Adrenal gland (tissue), 12 donors: ENCODE results near the gene MALRD1. TPM values are rescaled to one million over a fixed set of nuclear protein-coding genes. Genes with fewer than 3 reads are reported as not detected.
"Not testable (repeated sequence)": the region's sequence is repeated elsewhere in the genome, so short reads cannot be mapped to it uniquely, and the experiment has no call there.

Experiments
- DNase-seq, 7 donors: peaks; one replicate each; pipeline ENCODE4 v3.0.0-alpha.2; 2019 to 2020
- H3K27ac ChIP-seq, 5 donors: fragments of 200-600 bp; sonication (generic) in 4 of 5; 1 replicate in 3 of 5; 2 replicates in 2 of 5; pipeline versions ENCODE4 v1.5.1 to v1.8.0; 2016 to 2020; ENCODE audit warnings: mild to moderate bottlenecking in 1 of 5
- H3K27me3 ChIP-seq: fragments of 200-600 bp; 2 replicates; pipeline ENCODE4 v1.8.0; 2021
- H3K36me3 ChIP-seq, 2 donors: fragments of 200-600 bp; replicated peaks in 1 of 2; 1 replicate in 1 of 2; 2 replicates in 1 of 2; pipeline versions ENCODE4 v1.5.1 to v1.8.0; 2018 to 2022
- H3K4me1 ChIP-seq, 2 donors: fragments of 200-600 bp; replicated peaks in 1 of 2; 1 replicate in 1 of 2; 2 replicates in 1 of 2; pipeline versions ENCODE4 v1.5.1 to v1.8.0; 2018 to 2021
- H3K4me3 ChIP-seq, 4 donors: fragments of 200-600 bp; sonication (generic) in 3 of 4; one replicate each; pipeline ENCODE4 v1.5.1; 2016 to 2018
- H3K9me3 ChIP-seq, 3 donors: fragments of 200-600 bp; sonication (generic) in 1 of 3; replicated peaks in 1 of 3; 1 replicate in 2 of 3; 2 replicates in 1 of 3; pipeline versions ENCODE4 v1.5.1 to v1.8.0; 2016 to 2021
- POLR2A ChIP-seq, 2 donors: fragments of 450-650 bp; IDR thresholded peaks; one replicate each; pipeline ENCODE4 v1.6.1; 2017; ENCODE audit warnings: antibody characterized with exemption in 2 of 2, mild to moderate bottlenecking in 2 of 2, moderate library complexity in 1 of 2
- WGBS, 4 donors: extraction: QIAGEN DNeasy Blood & Tissue Kit in 2 of 4; methylation state at CpG; one replicate each; pipeline versions ENCODE4 v1.1.5 to v1.1.7; 2013 to 2017; 5-methylcytosine and 5-hydroxymethylcytosine counted together
- intact Hi-C, 2 donors: fragments of 100-400 bp; cut with DNase I; formaldehyde crosslinking; loops; one replicate each; pipeline versions ENCODE4 v1.14.1 to v1.15.0; 2022 to 2023
- polyA plus RNA-seq, 3 donors: library from polyadenylated mRNA; stranded (reverse); fragments of 200-250 nt in 2 of 3; fragments of 350-450 nt in 1 of 3; fragmentation: Illumina TruSeq in 1 of 3; extraction: RNeasy Lipid Tissue Mini Kit (QIAGEN cat#74804) in 1 of 3; gene quantifications; one replicate each; pipeline ENCODE4 v1.2.3, GENCODE V29; 2013 to 2014
- total RNA-seq, 9 donors: library from RNA; depleted of rRNA in 4 of 9; stranded (reverse); fragments of >200 nt in 4 of 9; fragments of 120-200 nt in 1 of 9; fragmentation: NEBNext Ultra II Directional in 1 of 9; extraction: Animal tissue kit (Norgen Biotek cat#: 25700) in 1 of 9; gene quantifications; one replicate each; pipeline versions ENCODE4 v1.1.0 to v1.2.4, GENCODE V29; 2013 to 2023
- TF ChIP-seq, protein P1 (sequence below), 6 experiments: fragments of 450-650 bp in 4 of 6; fragments of 200-600 bp in 2 of 6; sonication (generic) in 1 of 6; IDR thresholded peaks; 1 replicate in 5 of 6; 2 replicates in 1 of 6; pipeline versions ENCODE4 v1.5.1 to v1.8.0; 2016 to 2021; ENCODE audit warnings: antibody characterized with exemption in 6 of 6, mild to moderate bottlenecking in 2 of 6, moderate library complexity in 1 of 6
- donor health status: healthy with polysubstance abuse.
- donor health status: Bipolar disorder and iron deficiency.
- donor health status: DM: yes; HTN: yes; CAD: no.
- donor health status: DM: no; HTN: no; CAD: no.
- donor health status: DM: no; HTN: no; CAD: no.
- donor health status: DM: yes; HTN: yes; CAD: no.

Gene MALRD1
- total and polyA plus RNA-seq, 12 donors = 0.48 to 6.2 (median 1.9) TPM

DNA sequence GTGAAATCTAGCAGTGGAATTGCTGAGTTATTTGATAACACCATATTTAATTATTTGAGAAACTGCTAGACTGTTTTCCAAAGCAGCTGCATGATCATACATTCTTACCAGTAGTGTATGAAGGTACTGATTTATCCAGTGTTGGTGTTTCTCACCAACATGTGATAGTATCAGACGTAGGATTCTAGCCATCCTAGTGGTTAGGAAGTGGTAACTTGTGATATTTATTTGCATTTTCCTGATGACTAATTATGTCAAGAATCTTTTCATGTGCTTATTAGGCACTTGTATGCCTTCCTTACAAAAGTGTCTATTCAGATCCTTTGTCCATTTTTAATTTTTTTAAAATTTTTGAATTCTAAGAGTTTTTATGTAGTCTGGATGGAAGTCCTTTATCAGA is 713.4 kb downstream of the MALRD1 start:
- Histone ChIP-seq H3K27me3 (no peaks in the 10 kb centered on the region), H3K27ac (no peak overlapping the region), H3K36me3 (no peaks in the 10 kb centered on the region), H3K9me3 (peaks cover 0 to 8% (median 0%) of the 10 kb centered on the region in 3 donors), H3K4me1 (peaks cover 0 to 14% of the 10 kb centered on the region in 2 donors), H3K4me3 (no peak overlapping the region)
- TF ChIP-seq POLR2A (IDR thresholded peaks at IDR 0.05) = no peak
- TF ChIP-seq, protein P1, sequence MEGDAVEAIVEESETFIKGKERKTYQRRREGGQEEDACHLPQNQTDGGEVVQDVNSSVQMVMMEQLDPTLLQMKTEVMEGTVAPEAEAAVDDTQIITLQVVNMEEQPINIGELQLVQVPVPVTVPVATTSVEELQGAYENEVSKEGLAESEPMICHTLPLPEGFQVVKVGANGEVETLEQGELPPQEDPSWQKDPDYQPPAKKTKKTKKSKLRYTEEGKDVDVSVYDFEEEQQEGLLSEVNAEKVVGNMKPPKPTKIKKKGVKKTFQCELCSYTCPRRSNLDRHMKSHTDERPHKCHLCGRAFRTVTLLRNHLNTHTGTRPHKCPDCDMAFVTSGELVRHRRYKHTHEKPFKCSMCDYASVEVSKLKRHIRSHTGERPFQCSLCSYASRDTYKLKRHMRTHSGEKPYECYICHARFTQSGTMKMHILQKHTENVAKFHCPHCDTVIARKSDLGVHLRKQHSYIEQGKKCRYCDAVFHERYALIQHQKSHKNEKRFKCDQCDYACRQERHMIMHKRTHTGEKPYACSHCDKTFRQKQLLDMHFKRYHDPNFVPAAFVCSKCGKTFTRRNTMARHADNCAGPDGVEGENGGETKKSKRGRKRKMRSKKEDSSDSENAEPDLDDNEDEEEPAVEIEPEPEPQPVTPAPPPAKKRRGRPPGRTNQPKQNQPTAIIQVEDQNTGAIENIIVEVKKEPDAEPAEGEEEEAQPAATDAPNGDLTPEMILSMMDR (IDR thresholded peaks at IDR 0.05) = no peak
- WGBS, 4 donors = 38 to 61% (median 43%) methylated on average over 1 of the region's 1 CpG
- intact Hi-C loops = no loop called here
- DNase-seq = no peak

DNA sequence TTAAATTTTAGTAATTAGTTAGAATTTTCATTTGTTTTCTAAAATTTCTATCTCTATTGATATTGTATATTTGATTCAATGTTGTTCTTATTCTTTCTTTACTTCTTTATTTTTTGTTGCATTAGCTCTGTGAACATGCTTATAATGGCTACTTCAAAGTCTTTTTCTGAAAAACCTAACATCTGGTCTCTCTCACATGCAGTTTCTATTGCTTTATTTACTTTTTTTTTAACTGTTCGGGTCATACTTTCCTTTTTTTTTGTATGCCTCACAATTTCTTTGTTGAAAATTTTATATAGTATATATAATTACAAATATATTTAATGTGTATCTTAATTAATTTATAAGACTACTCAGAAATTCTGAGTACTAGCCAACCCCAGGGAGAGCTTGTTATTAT is 715.5 kb downstream of the MALRD1 start:
- peaks cover 0 to 14% of the 10 kb centered on the region in 2 donors for H3K4me1 ChIP-seq
- TF ChIP-seq, protein P1 (IDR thresholded peaks at IDR 0.05) = no peak
- no peak for TF ChIP-seq POLR2A (IDR thresholded peaks at IDR 0.05)
- intact Hi-C loops = no loop called here
- no peak for DNase-seq
- no peak overlapping the region for H3K4me3 ChIP-seq
- no peaks in the 10 kb centered on the region for H3K9me3 ChIP-seq
- no peak overlapping the region for H3K27ac ChIP-seq
- H3K36me3 ChIP-seq = no peaks in the 10 kb centered on the region
- WGBS, 4 donors = 85 to 93% (median 92%) methylated on average over 1 of the region's 1 CpG
- H3K27me3 ChIP-seq = no peaks in the 10 kb centered on the region

DNA sequence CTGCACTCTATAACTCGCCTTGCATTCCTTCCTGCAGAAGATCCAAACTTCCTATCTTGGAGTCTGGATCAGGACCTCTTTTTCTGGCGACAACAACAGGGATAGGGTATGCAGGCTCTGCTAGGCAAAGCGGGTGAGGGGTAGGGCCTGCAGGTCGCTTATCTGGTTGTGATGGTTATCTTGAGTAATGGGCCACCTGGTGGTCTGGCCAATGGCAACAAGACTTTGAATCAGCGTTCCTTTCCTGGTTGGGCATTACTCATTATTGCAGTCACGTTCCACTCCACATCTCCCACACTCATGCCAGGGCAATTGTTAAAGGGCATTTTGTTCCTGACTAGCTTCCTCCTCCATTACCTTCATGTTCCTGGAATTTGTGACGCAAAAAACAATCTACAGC is 719.3 kb downstream of the MALRD1 start:
- peaks cover 0 to 4% of the 10 kb centered on the region in 2 donors for H3K4me1 ChIP-seq
- 73 to 78% (median 74%) methylated on average over 7 of the region's 7 CpGs for WGBS, 4 donors
- H3K27ac ChIP-seq = no peak overlapping the region
- TF ChIP-seq, protein P1 (IDR thresholded peaks at IDR 0.05) = no peak
- no peak for TF ChIP-seq POLR2A (IDR thresholded peaks at IDR 0.05)
- no peaks in the 10 kb centered on the region for H3K36me3 ChIP-seq
- H3K27me3 ChIP-seq = no peaks in the 10 kb centered on the region
- no peaks in the 10 kb centered on the region for H3K9me3 ChIP-seq
- intact Hi-C loops = no loop called here
- H3K4me3 ChIP-seq = no peak overlapping the region
- no peak for DNase-seq

DNA sequence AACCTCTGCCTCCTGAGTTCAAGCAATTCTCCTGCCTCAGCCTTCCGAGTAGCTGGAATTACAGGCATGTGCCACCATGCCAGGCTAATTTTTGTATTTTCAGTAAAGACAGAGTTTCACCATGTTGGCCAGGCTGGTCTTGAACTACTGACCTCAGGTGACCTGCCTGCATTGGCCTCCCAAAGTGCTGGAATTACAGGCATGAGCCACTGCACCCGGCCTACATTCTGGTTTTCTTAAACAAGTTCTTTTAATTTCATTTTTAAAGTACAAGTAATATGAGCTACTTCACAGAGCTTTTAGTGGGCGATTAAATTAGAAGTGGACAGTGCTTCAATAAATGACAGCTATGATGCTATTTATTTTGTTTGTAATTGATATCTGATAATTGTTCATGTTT is 721.2 kb downstream of the MALRD1 start:
- H3K4me1 ChIP-seq, H3K27me3 ChIP-seq, H3K36me3 ChIP-seq, DNase-seq, intact Hi-C loops, H3K9me3 ChIP-seq, H3K4me3 ChIP-seq, H3K27ac ChIP-seq: not testable (repeated sequence)
- WGBS, 4 donors = 77 to 87% (median 82%) methylated on average over 3 of the region's 3 CpGs

DNA sequence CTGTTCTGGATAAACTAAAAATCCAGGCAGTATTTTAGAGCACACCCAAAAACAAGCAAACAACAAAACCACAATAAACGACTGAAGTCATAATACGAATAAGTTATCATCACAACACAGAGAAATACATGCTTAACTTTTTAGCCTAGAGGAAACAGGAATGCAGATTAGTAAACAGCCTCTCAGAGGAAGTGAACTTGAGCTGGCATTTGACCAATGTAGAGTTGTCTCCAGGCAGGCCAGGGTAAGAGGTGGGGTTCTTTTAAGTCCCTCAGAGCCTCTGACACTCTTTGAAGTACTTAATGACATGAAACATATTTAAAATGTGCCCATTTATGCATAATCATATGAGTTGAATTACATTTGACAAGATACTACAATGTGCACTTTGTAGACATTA is 724.4 kb downstream of the MALRD1 start:
- intact Hi-C loops = no loop called here
- no peaks in the 10 kb centered on the region for H3K36me3 ChIP-seq
- H3K4me1 ChIP-seq = no peaks in the 10 kb centered on the region
- DNase-seq = no peak
- H3K9me3 ChIP-seq = no peaks in the 10 kb centered on the region
- H3K27me3 ChIP-seq = no peaks in the 10 kb centered on the region
- WGBS, 4 donors = 51 to 60% (median 53%) methylated on average over 2 of the region's 2 CpGs
- H3K27ac ChIP-seq = no peak overlapping the region
- no peak for TF ChIP-seq POLR2A (IDR thresholded peaks at IDR 0.05)
- TF ChIP-seq, protein P1 (IDR thresholded peaks at IDR 0.05) = no peak
- H3K4me3 ChIP-seq = no peak overlapping the region
